B cell (primary cell): ENCODE data around the gene TRPM4. TPM values are rescaled to one million over a fixed set of nuclear protein-coding genes. Genes with fewer than 3 reads are reported as not detected.

ENCODE experiments used
- ATAC-seq: fragments of 200-7000 bp; cut with Tn5 transposase; one replicate; pipeline ENCODE4 v1.10.0; 2021; ENCODE audit warnings: low read depth, mild to moderate bottlenecking, moderate number of reproducible peaks, moderate library complexity
- CTCF ChIA-PET: fragments of 350-600 bp; sonication (Branson Sonifier 250); formaldehyde crosslinking; loops from one replicate; lab custom pipeline; 2021; ENCODE audit warnings: antibody characterized with exemption, inconsistent platforms; lab: Charles Lee
- POLR2A ChIA-PET: fragments of 350-600 bp; sonication (Branson Sonifier 250); formaldehyde crosslinking; loops from one replicate; lab custom pipeline; 2021; ENCODE audit warnings: antibody characterized with exemption; lab: Charles Lee
- DNase-seq: peaks from one replicate; pipeline ENCODE4 v3.0.0; 2013
- H2AFZ ChIP-seq: 2 replicates; pipeline ENCODE4 v1.6.1; 2012; ENCODE audit warnings: mild to moderate bottlenecking, low read depth, low read length; ENCODE audit not compliant: insufficient read depth, poor library complexity, severe bottlenecking
- H3K27ac ChIP-seq, 2 donors: 1 replicate in 1 of 2; 2 replicates in 1 of 2; pipeline ENCODE4 v1.5.1; 2012 to 2013; ENCODE audit warnings: low read length in 2 of 2, mild to moderate bottlenecking in 2 of 2, moderate library complexity in 1 of 2
- H3K27me3 ChIP-seq, 4 experiments: fragments of 200-600 bp in 1 of 4; sonication (generic) in 1 of 4; replicated peaks in 1 of 4; 1 replicate in 2 of 4; 2 replicates in 2 of 4; pipeline versions ENCODE4 v1.6.1 to v1.7.0; 2013 to 2016; ENCODE audit warnings: low read length in 3 of 4, mild to moderate bottlenecking in 2 of 4, mixed read lengths in 1 of 4, moderate library complexity in 1 of 4; ENCODE audit not compliant: insufficient read depth in 4 of 4, control insufficient read depth in 3 of 4; ENCODE audit errors: control extremely low read depth in 1 of 4
- H3K36me3 ChIP-seq, 2 experiments: replicated peaks in 1 of 2; 1 replicate in 1 of 2; 2 replicates in 1 of 2; pipeline versions ENCODE4 v1.6.1 to v1.7.1; 2013; ENCODE audit warnings: low read length in 1 of 2; ENCODE audit not compliant: insufficient read depth in 2 of 2, control insufficient read depth in 1 of 2; ENCODE audit errors: control extremely low read depth in 1 of 2, extremely low read depth in 1 of 2
- H3K4me1 ChIP-seq, 2 donors: fragments of 200-600 bp in 1 of 2; sonication (generic) in 1 of 2; 1 replicate in 1 of 2; 2 replicates in 1 of 2; pipeline versions ENCODE4 v1.5.1 to v1.6.1; 2013 to 2017; ENCODE audit warnings: low read length in 2 of 2; ENCODE audit not compliant: control insufficient read depth in 2 of 2, insufficient read depth in 2 of 2
- H3K4me2 ChIP-seq: replicated peaks from 2 replicates; pipeline ENCODE3; 2012; ENCODE audit warnings: mild to moderate bottlenecking, low read depth, low read length; ENCODE audit not compliant: poor library complexity, severe bottlenecking
- H3K4me3 ChIP-seq, 5 experiments: fragments of 200-600 bp in 1 of 5; sonication (generic) in 1 of 5; 1 replicate in 3 of 5; 2 replicates in 2 of 5; pipeline versions ENCODE4 v1.5.1 to v1.7.0; 2011 to 2016; ENCODE audit warnings: low read length in 4 of 5, mild to moderate bottlenecking in 4 of 5, low read depth in 2 of 5, control low read depth in 1 of 5, moderate library complexity in 1 of 5; ENCODE audit not compliant: insufficient read depth in 1 of 5; ENCODE audit errors: control extremely low read depth in 1 of 5, extremely low read depth in 1 of 5
- H3K79me2 ChIP-seq: fragments of 200-600 bp; sonication (generic); one replicate; pipeline ENCODE4 v1.6.0; 2016; ENCODE audit warnings: low read length; ENCODE audit not compliant: control insufficient read depth, insufficient read depth
- H3K9ac ChIP-seq: fragments of 200-600 bp; sonication (generic); 2 replicates; pipeline ENCODE4 v1.6.1; 2017; ENCODE audit warnings: mild to moderate bottlenecking, low read length, moderate library complexity
- H3K9me3 ChIP-seq, 3 donors: one replicate each; pipeline versions ENCODE4 v1.6.1 to v1.7.1; 2013; ENCODE audit warnings: low read length in 2 of 3; ENCODE audit not compliant: control insufficient read depth in 2 of 3, insufficient read depth in 1 of 3; ENCODE audit errors: control extremely low read depth in 1 of 3
- H4K20me1 ChIP-seq: 2 replicates; pipeline ENCODE4 v1.6.0; 2012; ENCODE audit warnings: mild to moderate bottlenecking, low read length; ENCODE audit not compliant: insufficient read depth, control insufficient read depth, poor library complexity, severe bottlenecking
- H3K27ac Mint-ChIP-seq: one replicate; pipeline ENCODE4 v1.8.0; 2021; ENCODE audit warnings: mixed read lengths
- H3K27me3 Mint-ChIP-seq: one replicate; pipeline ENCODE4 v1.8.0; 2021; ENCODE audit warnings: mixed read lengths
- H3K4me1 Mint-ChIP-seq: one replicate; pipeline ENCODE4 v1.8.0; 2021; ENCODE audit warnings: mixed read lengths
- H3K4me3 Mint-ChIP-seq: one replicate; pipeline ENCODE4 v1.8.0; 2021; ENCODE audit warnings: mixed read lengths
- H3K9me3 Mint-ChIP-seq: one replicate; pipeline ENCODE4 v1.8.0; 2022; ENCODE audit warnings: mixed read lengths; ENCODE audit not compliant: insufficient read depth
- EZH2 ChIP-seq: IDR thresholded peaks from 2 replicates; pipeline ENCODE4 v1.6.1; 2012; ENCODE audit warnings: borderline replicate concordance, low read depth, mild to moderate bottlenecking, moderate library complexity, low read length; ENCODE audit not compliant: insufficient read depth, poor library complexity, severe bottlenecking
- WGBS: methylation state at CpG from one replicate; pipeline ENCODE4 v1.1.5; 2013; ENCODE audit warnings: missing lambda C conversion rate; ENCODE audit not compliant: insufficient coverage; 5-methylcytosine and 5-hydroxymethylcytosine counted together
- intact Hi-C: fragments of 100-400 bp; cut with micrococcal nuclease; formaldehyde crosslinking; loops from one replicate; pipeline ENCODE4 v1.10.0; 2022
- polyA plus RNA-seq: library from polyadenylated mRNA; depleted of rRNA; stranded (reverse); fragments of >200 nt; gene quantifications from 2 replicates; pipeline ENCODE4 v1.2.3, GENCODE V29; 2012
- total RNA-seq, 2 donors: library from RNA; stranded (reverse); fragments of 120-200 nt in 1 of 2; gene quantifications; 1 replicate in 1 of 2; 2 replicates in 1 of 2; pipeline versions ENCODE4 v1.2.3 to v1.2.4, GENCODE V29; 2013 to 2022
- TF ChIP-seq, protein P1 (sequence below): fragments of 200-600 bp; IDR thresholded peaks from one replicate; pipeline ENCODE4 v1.8.0; 2022; ENCODE audit warnings: antibody characterized with exemption, mild to moderate bottlenecking

Gene TRPM4
- total and polyA plus RNA-seq, 2 donors (not counting 1 experiment from before 2014, with no cell fraction given), result 0.24 TPM; not detected in 1

DNA sequence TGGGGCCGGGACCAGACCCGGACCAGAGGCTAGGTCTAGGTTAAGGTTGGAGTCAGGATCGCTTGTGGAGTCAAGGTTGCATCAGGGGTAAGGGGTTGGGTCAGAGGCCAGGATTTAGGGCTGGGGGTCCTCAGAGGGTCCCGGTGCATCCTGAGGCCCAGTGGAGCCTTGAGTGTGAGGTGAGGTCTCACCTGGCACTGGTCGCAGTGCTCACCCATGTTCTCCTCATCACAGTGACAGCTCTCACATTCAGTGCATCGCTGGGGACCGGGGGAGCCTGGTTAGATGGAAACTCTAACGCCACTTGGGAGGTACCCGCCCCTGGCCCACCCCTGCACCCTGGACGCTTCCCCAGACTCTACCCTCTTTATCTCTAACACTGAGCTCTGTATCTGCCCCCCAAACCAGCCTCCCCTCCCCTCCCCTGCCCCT, 5.5 kb upstream of the TRPM4 start:
- Mint-ChIP-seq H3K27me3 (peaks cover 59% of the 10 kb centered on the region), H3K4me1 (peaks cover 38% of the 10 kb centered on the region), H3K4me3 (peak overlapping the region; percentile 89), H3K9me3 (no peaks in the 10 kb centered on the region), H3K27ac (no peak overlapping the region)
- Histone ChIP-seq H3K4me3 (no peak overlapping the region), H2AFZ (no peak overlapping the region), H3K79me2 (no peaks in the 10 kb centered on the region), H3K4me2 (peak overlapping the region; percentile 97), H3K27me3 (peaks cover 0 to 68% (median 31%) of the 10 kb centered on the region in 4 experiments), H3K9me3 (peaks cover 0 to 58% (median 7%) of the 10 kb centered on the region in 3 donors), H3K36me3 (no peaks in the 10 kb centered on the region), H3K4me1 (peaks cover 36 to 39% of the 10 kb centered on the region in 2 donors), H3K27ac (no peak overlapping the region), H4K20me1 (no peaks in the 10 kb centered on the region), H3K9ac (no peak overlapping the region)
- ChIA-PET CTCF (interaction anchor here (1.4 to 1.7 kb wide), 2 partner anchors 45 to 46 kb away, joined by 3 to 4 read pairs; no protein-coding TSS in a partner anchor), POLR2A (interaction anchor here (0.6 to 0.7 kb wide), 2 partner anchors 35 to 58 kb away, joined by 3 to 8 read pairs; no protein-coding TSS in a partner anchor)
- ATAC-seq (no peak), DNase-seq (no peak)
- TF ChIP-seq, protein P1, sequence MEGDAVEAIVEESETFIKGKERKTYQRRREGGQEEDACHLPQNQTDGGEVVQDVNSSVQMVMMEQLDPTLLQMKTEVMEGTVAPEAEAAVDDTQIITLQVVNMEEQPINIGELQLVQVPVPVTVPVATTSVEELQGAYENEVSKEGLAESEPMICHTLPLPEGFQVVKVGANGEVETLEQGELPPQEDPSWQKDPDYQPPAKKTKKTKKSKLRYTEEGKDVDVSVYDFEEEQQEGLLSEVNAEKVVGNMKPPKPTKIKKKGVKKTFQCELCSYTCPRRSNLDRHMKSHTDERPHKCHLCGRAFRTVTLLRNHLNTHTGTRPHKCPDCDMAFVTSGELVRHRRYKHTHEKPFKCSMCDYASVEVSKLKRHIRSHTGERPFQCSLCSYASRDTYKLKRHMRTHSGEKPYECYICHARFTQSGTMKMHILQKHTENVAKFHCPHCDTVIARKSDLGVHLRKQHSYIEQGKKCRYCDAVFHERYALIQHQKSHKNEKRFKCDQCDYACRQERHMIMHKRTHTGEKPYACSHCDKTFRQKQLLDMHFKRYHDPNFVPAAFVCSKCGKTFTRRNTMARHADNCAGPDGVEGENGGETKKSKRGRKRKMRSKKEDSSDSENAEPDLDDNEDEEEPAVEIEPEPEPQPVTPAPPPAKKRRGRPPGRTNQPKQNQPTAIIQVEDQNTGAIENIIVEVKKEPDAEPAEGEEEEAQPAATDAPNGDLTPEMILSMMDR, result no peak
- no peak for TF ChIP-seq EZH2
- intact Hi-C loops, result no loop called here
- WGBS, result 30% methylated on average over 9 of the region's 10 CpGs

DNA sequence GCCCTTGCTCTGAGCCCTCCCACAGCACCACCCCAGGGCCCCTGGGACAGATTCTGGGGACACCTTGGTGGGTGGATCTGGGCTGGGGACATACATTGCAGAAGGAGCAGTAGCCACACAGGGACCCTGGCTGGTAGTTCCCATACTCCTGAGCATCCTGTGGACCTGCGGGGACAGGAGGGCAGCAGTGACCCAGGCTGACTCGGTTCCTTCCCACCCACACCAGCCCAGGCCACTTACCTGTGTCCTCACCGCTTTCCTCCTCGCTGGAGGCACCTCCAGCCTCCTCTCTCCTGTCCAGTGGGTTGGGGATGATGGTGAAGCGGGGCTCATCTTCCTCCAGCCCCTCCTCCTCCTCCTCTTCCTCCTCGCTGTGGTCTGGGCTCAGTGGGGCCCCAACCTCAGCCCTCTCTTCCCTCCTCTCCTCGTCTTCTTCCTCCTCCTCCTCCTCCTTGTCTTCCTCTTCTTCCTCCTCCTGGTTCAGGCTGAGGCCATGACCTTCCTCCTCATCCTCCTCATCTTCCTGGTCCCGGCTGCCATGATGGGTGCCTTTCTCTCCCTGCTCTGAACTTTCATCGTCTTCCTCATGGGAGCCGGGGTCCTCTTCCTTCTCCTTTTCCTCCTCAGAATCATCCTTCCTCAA, 4.3 kb upstream of the TRPM4 start:
- no peaks in the 10 kb centered on the region for H4K20me1 ChIP-seq
- ChIA-PET CTCF (no interaction called here), POLR2A (interaction anchor here (0.6 kb wide), 1 partner anchor 141 kb away, joined by 3 read pairs; no protein-coding TSS in a partner anchor)
- DNase-seq (no peak), ATAC-seq (no peak)
- no peak for TF ChIP-seq EZH2
- TF ChIP-seq, protein P1, result no peak
- intact Hi-C loops, result no loop called here
- peaks cover 42% of the 10 kb centered on the region for H3K4me1 Mint-ChIP-seq
- no peaks in the 10 kb centered on the region for H3K9me3 Mint-ChIP-seq
- H3K27me3 Mint-ChIP-seq, result peaks cover 55% of the 10 kb centered on the region
- peak overlapping the region; percentile 7 for H3K27ac Mint-ChIP-seq
- H3K27me3 ChIP-seq, result peaks cover 0 to 72% (median 30%) of the 10 kb centered on the region in 4 experiments
- H2AFZ ChIP-seq, result no peak overlapping the region
- no peaks in the 10 kb centered on the region for H3K36me3 ChIP-seq
- H3K4me3 Mint-ChIP-seq, result peak overlapping the region; percentile 18
- H3K27ac ChIP-seq, result no peak overlapping the region
- no peak overlapping the region for H3K4me2 ChIP-seq
- no peaks in the 10 kb centered on the region for H3K79me2 ChIP-seq
- WGBS, result 80% methylated on average over 4 of the region's 10 CpGs
- H3K4me1 ChIP-seq, result peaks cover 46 to 48% of the 10 kb centered on the region in 2 donors
- H3K9ac ChIP-seq, result no peak overlapping the region
- no peak overlapping the region for H3K4me3 ChIP-seq
- peaks cover 0 to 54% (median 7%) of the 10 kb centered on the region in 3 donors for H3K9me3 ChIP-seq
